ENCODE data around the gene NR3C2. TPM values are rescaled to one million over a fixed set of nuclear protein-coding genes. Genes with fewer than 3 reads are reported as not detected.

The NR3C2 gene
- total and polyA plus RNA-seq, 4 donors = 2.0 to 11.5 (median 3.2) TPM

GRCh38 chr4:148452970-148453369 lies 10.8 kb upstream of the NR3C2 start:
- H3K9ac ChIP-seq (ENCODE audit: low read depth in 1 of 2, low read length in 2 of 2) = no peak overlapping the region
- DNase-seq (ENCODE audit: low spot score) = no peak
- peaks cover 0 to 4% (median 1%) of the 10 kb centered on the region in 4 donors for H3K4me1 ChIP-seq (ENCODE audit: control insufficient read depth in 4 of 4, insufficient read depth in 4 of 4, low read length in 3 of 4)
- no peaks in the 10 kb centered on the region for H3K36me3 ChIP-seq (ENCODE audit: control insufficient read depth in 4 of 4, insufficient read depth in 3 of 4, low read depth in 1 of 4, low read length in 3 of 4)
- no peak overlapping the region for H3K27ac ChIP-seq (ENCODE audit: low read depth in 1 of 2, low read length in 2 of 2)
- 95% methylated on average over 1 of the region's 1 CpG for WGBS
- H3K9me3 ChIP-seq (ENCODE audit: control insufficient read depth in 4 of 4, low read length in 3 of 4) = no peaks in the 10 kb centered on the region
- H3K4me3 ChIP-seq (ENCODE audit: low read depth in 1 of 3, low read length in 3 of 3) = no peak overlapping the region
- TF ChIP-seq HNF4G (IDR thresholded peaks at IDR 0.05) (no peak), FOXA1 (IDR thresholded peaks at IDR 0.05) (no peak), EGR1 (IDR thresholded peaks at IDR 0.05; ENCODE audit: low read depth in 2 of 2) (no peak), MAX (IDR thresholded peaks at IDR 0.05) (no peak), TAF1 (conservative IDR thresholded peaks at IDR 0.05) (no peak), CTCF (IDR thresholded peaks at IDR 0.05; ENCODE audit: low read depth, low read length, missing input control) (no peak), NR2F2 (IDR thresholded peaks at IDR 0.05) (no peak), YY1 (IDR thresholded peaks at IDR 0.05) (no peak)
- H3K27me3 ChIP-seq (ENCODE audit: control insufficient read depth in 4 of 4, insufficient read depth in 4 of 4, low read length in 3 of 4) = no peaks in the 10 kb centered on the region

- Histone ChIP-seq H3K9ac (ENCODE audit: low read depth in 1 of 2, low read length in 2 of 2) (no peak overlapping the region), H3K27ac (ENCODE audit: low read depth in 1 of 2, low read length in 2 of 2) (no peak overlapping the region), H3K27me3 (ENCODE audit: control insufficient read depth in 4 of 4, insufficient read depth in 4 of 4, low read length in 3 of 4) (no peaks in the 10 kb centered on the region), H3K36me3 (ENCODE audit: control insufficient read depth in 4 of 4, insufficient read depth in 3 of 4, low read depth in 1 of 4, low read length in 3 of 4) (no peaks in the 10 kb centered on the region), H3K4me3 (ENCODE audit: low read depth in 1 of 3, low read length in 3 of 3) (no peak overlapping the region), H3K9me3 (ENCODE audit: control insufficient read depth in 4 of 4, low read length in 3 of 4) (no peaks in the 10 kb centered on the region), H3K4me1 (ENCODE audit: control insufficient read depth in 4 of 4, insufficient read depth in 4 of 4, low read length in 3 of 4) (peaks cover 0 to 14% (median 5%) of the 10 kb centered on the region in 4 donors)
- TF ChIP-seq FOXA1 (IDR thresholded peaks at IDR 0.05) (no peak), NR2F2 (IDR thresholded peaks at IDR 0.05) (no peak), JUND (IDR thresholded peaks at IDR 0.05) (no peak)
- DNase-seq (ENCODE audit: low spot score) = no peak
- 80% methylated on average over 2 of the region's 2 CpGs for WGBS
Measured at GRCh38 chr4:148449921-148450320, 7.7 kb upstream of the NR3C2 start.

GRCh38 chr4:148448141-148448540 lies 5.9 kb upstream of the NR3C2 start:
- H3K36me3 ChIP-seq (ENCODE audit: control insufficient read depth in 4 of 4, insufficient read depth in 3 of 4, low read depth in 1 of 4, low read length in 3 of 4) = no peaks in the 10 kb centered on the region
- H3K4me3 ChIP-seq (ENCODE audit: low read depth in 1 of 3, low read length in 3 of 3) = no peak overlapping the region
- H3K27ac ChIP-seq (ENCODE audit: low read depth in 1 of 2, low read length in 2 of 2) = no peak overlapping the region
- H3K9me3 ChIP-seq (ENCODE audit: control insufficient read depth in 4 of 4, low read length in 3 of 4) = no peaks in the 10 kb centered on the region
- TF ChIP-seq REST (IDR thresholded peaks at IDR 0.05) = no peak
- no peak for TF ChIP-seq CTCF (IDR thresholded peaks at IDR 0.05; ENCODE audit: low read depth, low read length, missing input control)
- no peak for TF ChIP-seq HNF4G (IDR thresholded peaks at IDR 0.05)
- TF ChIP-seq MAX (IDR thresholded peaks at IDR 0.05) = no peak
- no peak for TF ChIP-seq EGR1 (IDR thresholded peaks at IDR 0.05; ENCODE audit: low read depth in 2 of 2)
- no peaks in the 10 kb centered on the region for H3K27me3 ChIP-seq (ENCODE audit: control insufficient read depth in 4 of 4, insufficient read depth in 4 of 4, low read length in 3 of 4)
- H3K4me1 ChIP-seq (ENCODE audit: control insufficient read depth in 4 of 4, insufficient read depth in 4 of 4, low read length in 3 of 4) = peaks cover 0 to 14% (median 8%) of the 10 kb centered on the region in 4 donors
- DNase-seq (ENCODE audit: low spot score) = no peak
- no peak overlapping the region for H3K9ac ChIP-seq (ENCODE audit: low read depth in 1 of 2, low read length in 2 of 2)
